ENCODE results near the gene SLC35A3. TPM values are rescaled to one million over a fixed set of nuclear protein-coding genes. Genes with fewer than 3 reads are reported as not detected.
"Not testable (repeated sequence)": the region's sequence is repeated elsewhere in the genome, so short reads cannot be mapped to it uniquely, and the experiment has no call there.

SLC35A3 gene
- total RNA-seq, 1 donor from 2014 or later, result 38.9 TPM

- H3K4me1 ChIP-seq; H3K4me3 Mint-ChIP-seq; H2AFZ ChIP-seq (replicated peaks); H4K20me1 ChIP-seq (ENCODE audit: low read depth); H3K36me3 Mint-ChIP-seq; H3K27me3 ChIP-seq; H3K4me2 ChIP-seq; H3K9me3 Mint-ChIP-seq; H3F3A ChIP-seq (ENCODE audit: low read depth); H3K4me1 Mint-ChIP-seq; H3K79me2 ChIP-seq (ENCODE audit: low read depth); H3K36me3 ChIP-seq; H3K9me3 ChIP-seq (ENCODE audit: low read depth); DNase-seq (ENCODE audit: low spot score); H3K9ac ChIP-seq; H3K27me3 Mint-ChIP-seq (ENCODE audit: insufficient read depth, low read depth); H3K27ac Mint-ChIP-seq; H3K4me3 ChIP-seq; H3K27ac ChIP-seq: not testable (repeated sequence)
These were observed 9.5 kb upstream of the SLC35A3 start for GRCh38 chr1:99960260-99960659.

- H3K79me2 ChIP-seq (ENCODE audit: low read depth), result no peaks in the 10 kb centered on the region
- H3K36me3 ChIP-seq, result no peaks in the 10 kb centered on the region
- H2AFZ ChIP-seq (replicated peaks), result no peak overlapping the region
- no peak overlapping the region for H3K4me3 ChIP-seq
- Mint-ChIP-seq H3K27me3 (ENCODE audit: insufficient read depth, low read depth) (no peaks in the 10 kb centered on the region), H3K4me1 (no peaks in the 10 kb centered on the region), H3K27ac (no peak overlapping the region), H3K4me3 (no peak overlapping the region), H3K36me3 (no peaks in the 10 kb centered on the region), H3K9me3 (no peaks in the 10 kb centered on the region)
- TF ChIP-seq EZH2 (IDR thresholded peaks at IDR 0.05) (no peak), CTCF (IDR thresholded peaks at IDR 0.05) (no peak), EZH2phosphoT487 (IDR thresholded peaks at IDR 0.05) (no peak)
- no peaks in the 10 kb centered on the region for H3K27me3 ChIP-seq
- H3K4me2 ChIP-seq, result no peak overlapping the region
- H3K9me3 ChIP-seq (ENCODE audit: low read depth), result no peaks in the 10 kb centered on the region
- no peaks in the 10 kb centered on the region for H3F3A ChIP-seq (ENCODE audit: low read depth)
- no peak overlapping the region for H3K9ac ChIP-seq
- H3K27ac ChIP-seq, result no peak overlapping the region
- no peaks in the 10 kb centered on the region for H4K20me1 ChIP-seq (ENCODE audit: low read depth)
- no peaks in the 10 kb centered on the region for H3K4me1 ChIP-seq
- no peak for DNase-seq (ENCODE audit: low spot score)
These were observed 6.6 kb upstream of the SLC35A3 start for GRCh38 chr1:99963041-99963795.

GRCh38 chr1:99964806-99965205, 5.0 kb upstream of the SLC35A3 start:
- no peaks in the 10 kb centered on the region for H3F3A ChIP-seq (ENCODE audit: low read depth)
- H3K27ac ChIP-seq, result no peak overlapping the region
- peak overlapping the region; percentile 87 for H2AFZ ChIP-seq (replicated peaks)
- peak; percentile 17 for DNase-seq (ENCODE audit: low spot score)
- H3K4me1 ChIP-seq, result no peaks in the 10 kb centered on the region
- no peaks in the 10 kb centered on the region for H3K9me3 ChIP-seq (ENCODE audit: low read depth)
- H3K36me3 ChIP-seq, result no peaks in the 10 kb centered on the region
- TF ChIP-seq EZH2 (IDR thresholded peaks at IDR 0.05), result no peak
- no peak for TF ChIP-seq EZH2phosphoT487 (IDR thresholded peaks at IDR 0.05)
- no peak for TF ChIP-seq CTCF (IDR thresholded peaks at IDR 0.05)
- Mint-ChIP-seq H3K27ac (no peak overlapping the region), H3K27me3 (ENCODE audit: insufficient read depth, low read depth) (no peaks in the 10 kb centered on the region), H3K36me3 (no peaks in the 10 kb centered on the region), H3K4me1 (peaks cover 5% of the 10 kb centered on the region), H3K4me3 (no peak overlapping the region), H3K9me3 (no peaks in the 10 kb centered on the region)
- no peaks in the 10 kb centered on the region for H3K27me3 ChIP-seq
- H3K4me2 ChIP-seq, result no peak overlapping the region
- H3K79me2 ChIP-seq (ENCODE audit: low read depth), result no peaks in the 10 kb centered on the region
- no peak overlapping the region for H3K9ac ChIP-seq
- H4K20me1 ChIP-seq (ENCODE audit: low read depth), result no peaks in the 10 kb centered on the region
- H3K4me3 ChIP-seq, result no peak overlapping the region

DNA sequence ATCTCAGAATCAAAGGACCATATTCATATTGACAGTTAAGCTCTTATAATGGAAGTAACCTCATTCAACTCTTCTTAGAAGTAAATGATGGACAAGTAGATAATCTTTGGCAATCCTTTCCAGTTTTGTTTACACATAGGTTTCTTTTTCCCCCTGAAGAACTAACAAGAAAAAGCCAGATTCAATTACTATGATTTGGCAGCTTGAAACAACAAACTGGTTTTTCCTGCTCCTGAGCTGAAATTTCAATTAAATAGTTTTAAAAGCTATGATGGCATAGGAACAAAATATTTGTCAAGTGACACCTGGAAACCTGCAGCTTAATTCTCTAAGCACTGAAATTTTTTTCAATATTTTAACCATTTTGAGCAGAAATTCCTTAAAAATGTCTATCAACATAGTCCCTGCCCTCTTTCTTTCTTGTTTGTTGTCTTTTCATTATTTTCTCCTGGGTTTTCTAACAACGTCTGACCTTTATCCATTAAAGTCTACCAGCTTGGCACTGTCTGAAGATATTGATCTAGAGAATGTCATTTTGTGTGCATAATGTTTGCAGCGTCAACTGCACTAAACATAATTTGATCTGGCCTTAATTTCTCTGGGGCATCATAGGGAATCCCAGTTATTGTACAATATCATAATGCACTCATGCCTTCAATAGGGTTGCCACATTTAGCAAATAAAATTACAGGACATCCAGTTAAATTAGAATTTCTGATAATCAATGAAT, 4.0 kb upstream of the SLC35A3 start:
- no peak for DNase-seq (ENCODE audit: low spot score)
- no peak overlapping the region for H3K4me2 ChIP-seq
- H3K79me2 ChIP-seq (ENCODE audit: low read depth), result peaks cover 5% of the 10 kb centered on the region
- no peaks in the 10 kb centered on the region for H3K27me3 ChIP-seq
- no peak overlapping the region for H3K4me3 Mint-ChIP-seq
- H3K27ac Mint-ChIP-seq, result no peak overlapping the region
- TF ChIP-seq EZH2 (IDR thresholded peaks at IDR 0.05), result no peak
- no peak for TF ChIP-seq EZH2phosphoT487 (IDR thresholded peaks at IDR 0.05)
- TF ChIP-seq CTCF (IDR thresholded peaks at IDR 0.05), result no peak
- H3K9me3 Mint-ChIP-seq, result no peaks in the 10 kb centered on the region
- H2AFZ ChIP-seq (replicated peaks), result peak overlapping the region; percentile 87
- no peak overlapping the region for H3K27ac ChIP-seq
- no peaks in the 10 kb centered on the region for H3K36me3 Mint-ChIP-seq
- no peak overlapping the region for H3K4me3 ChIP-seq
- peaks cover 12% of the 10 kb centered on the region for H3K4me1 Mint-ChIP-seq
- H3F3A ChIP-seq (ENCODE audit: low read depth), result peaks cover 8% of the 10 kb centered on the region
- H4K20me1 ChIP-seq (ENCODE audit: low read depth), result no peaks in the 10 kb centered on the region
- no peaks in the 10 kb centered on the region for H3K9me3 ChIP-seq (ENCODE audit: low read depth)
- no peaks in the 10 kb centered on the region for H3K36me3 ChIP-seq
- H3K9ac ChIP-seq, result no peak overlapping the region
- H3K27me3 Mint-ChIP-seq (ENCODE audit: insufficient read depth, low read depth), result peaks cover 2% of the 10 kb centered on the region
- peaks cover 5% of the 10 kb centered on the region for H3K4me1 ChIP-seq

Data from neural progenitor cell (in vitro differentiated cells).